Superior temporal gyrus (tissue), 1 donor: Measurements from ENCODE around the gene ARL13A.
"Not testable (repeated sequence)": the region's sequence is repeated elsewhere in the genome, so short reads cannot be mapped to it uniquely, and the experiment has no call there.

ENCODE experiments used
- DNase-seq: peaks from one replicate; pipeline ENCODE4 v3.0.0-alpha.2; 2016; ENCODE audit errors: extremely low spot score

Gene ARL13A

GRCh38 chrX:100990139-100990538 lies 20.6 kb downstream of the ARL13A start:
- DNase-seq, result no peak

- DNase-seq, result no peak
These were observed 25.1 kb downstream of the ARL13A start for GRCh38 chrX:100994352-100995281.

- peak; percentile 36 for DNase-seq
These were observed 26.0 kb downstream of the ARL13A start for GRCh38 chrX:100995469-100995868.

GRCh38 chrX:100999451-100999850 lies 29.9 kb downstream of the ARL13A start:
- no peak for DNase-seq

GRCh38 chrX:101009090-101009489 lies 39.6 kb downstream of the ARL13A start:
- DNase-seq, result no peak

GRCh38 chrX:101012031-101012430 lies 42.5 kb downstream of the ARL13A start:
- not testable (repeated sequence) for DNase-seq

- no peak for DNase-seq
These were observed 52.5 kb downstream of the ARL13A start for GRCh38 chrX:101022020-101022419.

- DNase-seq, result no peak
These were observed 55.6 kb downstream of the ARL13A start for GRCh38 chrX:101025126-101025525.

GRCh38 chrX:101028562-101028961 lies 59.1 kb downstream of the ARL13A start:
- DNase-seq, result no peak

GRCh38 chrX:101029665-101030064 lies 60.2 kb downstream of the ARL13A start:
- no peak for DNase-seq

- DNase-seq, result no peak
These were observed 67.7 kb downstream of the ARL13A start for GRCh38 chrX:101037231-101037630.

- no peak for DNase-seq
These were observed 70.7 kb downstream of the ARL13A start for GRCh38 chrX:101040197-101040596.
